ENCODE data around the gene SLC17A7.
A peak's percentile ranks its signal among the peaks of the same experiment; 100 is the strongest.

The SLC17A7 gene

GRCh38 chr19:49435670-49436069 is 5.7 kb downstream of the SLC17A7 start:
- Histone ChIP-seq H3K56ac (ENCODE audit: low read length) (no peak overlapping the region), H2BK15ac (replicated peaks; ENCODE audit: low read depth) (no peak overlapping the region), H4K5ac (ENCODE audit: low read length) (no peak overlapping the region), H2BK120ac (ENCODE audit: low read depth, low read length) (no peak overlapping the region), H2AK5ac (ENCODE audit: low read length) (no peak overlapping the region), H4K8ac (ENCODE audit: low read depth, low read length) (no peak overlapping the region), H3K4me1 (ENCODE audit: control insufficient read depth, low read depth, low read length) (no peaks in the 10 kb centered on the region), H3K27ac (ENCODE audit: low read depth, low read length) (no peak overlapping the region), H3K79me1 (ENCODE audit: low read length) (no peaks in the 10 kb centered on the region), H3K23ac (ENCODE audit: low read length) (no peak overlapping the region), H3K9ac (ENCODE audit: low read length) (no peak overlapping the region), H3K4me2 (ENCODE audit: low read length) (no peak overlapping the region), H3K27me3 (ENCODE audit: insufficient read depth, low read length, poor library complexity) (peaks cover 29% of the 10 kb centered on the region), H3K4me3 (ENCODE audit: low read length) (no peak overlapping the region), H3K18ac (ENCODE audit: low read length) (no peak overlapping the region), H3K36me3 (ENCODE audit: control insufficient read depth, insufficient read depth, low read length) (no peaks in the 10 kb centered on the region), H2BK5ac (ENCODE audit: low read length) (no peak overlapping the region), H3K79me2 (ENCODE audit: control insufficient read depth, insufficient read depth, low read length) (no peaks in the 10 kb centered on the region), H3K4ac (ENCODE audit: low read depth, low read length) (no peak overlapping the region)
- no CpG with 5 or more reads among the region's 10 CpGs for WGBS (ENCODE audit: extremely low coverage, insufficient coverage, low lambda C conversion rate)
- DNase-seq = no peak

GRCh38 chr19:49434907-49435583 is 6.3 kb downstream of the SLC17A7 start:
- Histone ChIP-seq H3K27me3 (ENCODE audit: insufficient read depth, low read length, poor library complexity) (peaks cover 23% of the 10 kb centered on the region), H3K27ac (ENCODE audit: low read depth, low read length) (no peak overlapping the region), H3K4me1 (ENCODE audit: control insufficient read depth, low read depth, low read length) (no peaks in the 10 kb centered on the region), H2BK15ac (replicated peaks; ENCODE audit: low read depth) (no peak overlapping the region), H3K4ac (ENCODE audit: low read depth, low read length) (no peak overlapping the region), H4K8ac (ENCODE audit: low read depth, low read length) (no peak overlapping the region), H3K79me1 (ENCODE audit: low read length) (no peaks in the 10 kb centered on the region), H4K5ac (ENCODE audit: low read length) (no peak overlapping the region), H2BK120ac (ENCODE audit: low read depth, low read length) (no peak overlapping the region), H3K36me3 (ENCODE audit: control insufficient read depth, insufficient read depth, low read length) (no peaks in the 10 kb centered on the region), H3K9ac (ENCODE audit: low read length) (no peak overlapping the region), H2BK5ac (ENCODE audit: low read length) (no peak overlapping the region), H2AK5ac (ENCODE audit: low read length) (no peak overlapping the region), H3K56ac (ENCODE audit: low read length) (no peak overlapping the region), H3K18ac (ENCODE audit: low read length) (no peak overlapping the region), H3K4me2 (ENCODE audit: low read length) (no peak overlapping the region), H3K79me2 (ENCODE audit: control insufficient read depth, insufficient read depth, low read length) (no peaks in the 10 kb centered on the region), H3K4me3 (ENCODE audit: low read length) (no peak overlapping the region), H3K23ac (ENCODE audit: low read length) (no peak overlapping the region)
- no CpG with 5 or more reads among the region's 18 CpGs for WGBS (ENCODE audit: extremely low coverage, insufficient coverage, low lambda C conversion rate)
- DNase-seq = no peak

GRCh38 chr19:49433240-49433901 is 8.0 kb downstream of the SLC17A7 start:
- WGBS (ENCODE audit: extremely low coverage, insufficient coverage, low lambda C conversion rate) = no CpG with 5 or more reads among the region's 31 CpGs
- H3K4me3 ChIP-seq (ENCODE audit: low read length) = no peak overlapping the region
- no peak overlapping the region for H3K4me2 ChIP-seq (ENCODE audit: low read length)
- no peak overlapping the region for H2BK5ac ChIP-seq (ENCODE audit: low read length)
- no peak overlapping the region for H2BK15ac ChIP-seq (replicated peaks; ENCODE audit: low read depth)
- no peak overlapping the region for H3K4ac ChIP-seq (ENCODE audit: low read depth, low read length)
- no peak overlapping the region for H3K27ac ChIP-seq (ENCODE audit: low read depth, low read length)
- H3K79me1 ChIP-seq (ENCODE audit: low read length) = no peaks in the 10 kb centered on the region
- H3K9ac ChIP-seq (ENCODE audit: low read length) = no peak overlapping the region
- H2AK5ac ChIP-seq (ENCODE audit: low read length) = no peak overlapping the region
- H3K27me3 ChIP-seq (ENCODE audit: insufficient read depth, low read length, poor library complexity) = peaks cover 12% of the 10 kb centered on the region
- no peaks in the 10 kb centered on the region for H3K36me3 ChIP-seq (ENCODE audit: control insufficient read depth, insufficient read depth, low read length)
- no peak overlapping the region for H3K18ac ChIP-seq (ENCODE audit: low read length)
- DNase-seq = no peak
- H4K8ac ChIP-seq (ENCODE audit: low read depth, low read length) = no peak overlapping the region
- no peaks in the 10 kb centered on the region for H3K79me2 ChIP-seq (ENCODE audit: control insufficient read depth, insufficient read depth, low read length)
- no peak overlapping the region for H4K5ac ChIP-seq (ENCODE audit: low read length)
- H3K56ac ChIP-seq (ENCODE audit: low read length) = no peak overlapping the region
- no peak overlapping the region for H3K23ac ChIP-seq (ENCODE audit: low read length)
- no peaks in the 10 kb centered on the region for H3K4me1 ChIP-seq (ENCODE audit: control insufficient read depth, low read depth, low read length)
- no peak overlapping the region for H2BK120ac ChIP-seq (ENCODE audit: low read depth, low read length)

GRCh38 chr19:49432141-49433073 is 8.9 kb downstream of the SLC17A7 start:
- DNase-seq = peak; percentile 66
- WGBS (ENCODE audit: extremely low coverage, insufficient coverage, low lambda C conversion rate) = no CpG with 5 or more reads among the region's 63 CpGs
- H3K27me3 ChIP-seq (ENCODE audit: insufficient read depth, low read length, poor library complexity) = peaks cover 7% of the 10 kb centered on the region

GRCh38 chr19:49431330-49431749 is 10.0 kb downstream of the SLC17A7 start:
- H3K79me2 ChIP-seq (ENCODE audit: control insufficient read depth, insufficient read depth, low read length) = no peaks in the 10 kb centered on the region
- no peaks in the 10 kb centered on the region for H3K36me3 ChIP-seq (ENCODE audit: control insufficient read depth, insufficient read depth, low read length)
- H2BK120ac ChIP-seq (ENCODE audit: low read depth, low read length) = no peak overlapping the region
- no peak overlapping the region for H3K4me3 ChIP-seq (ENCODE audit: low read length)
- no CpG with 5 or more reads among the region's 29 CpGs for WGBS (ENCODE audit: extremely low coverage, insufficient coverage, low lambda C conversion rate)
- no peak overlapping the region for H2BK5ac ChIP-seq (ENCODE audit: low read length)
- no peaks in the 10 kb centered on the region for H3K4me1 ChIP-seq (ENCODE audit: control insufficient read depth, low read depth, low read length)
- no peak overlapping the region for H3K4ac ChIP-seq (ENCODE audit: low read depth, low read length)
- no peak overlapping the region for H4K5ac ChIP-seq (ENCODE audit: low read length)
- no peak overlapping the region for H3K56ac ChIP-seq (ENCODE audit: low read length)
- no peaks in the 10 kb centered on the region for H3K79me1 ChIP-seq (ENCODE audit: low read length)
- H3K27ac ChIP-seq (ENCODE audit: low read depth, low read length) = no peak overlapping the region
- H3K9ac ChIP-seq (ENCODE audit: low read length) = no peak overlapping the region
- H2BK15ac ChIP-seq (replicated peaks; ENCODE audit: low read depth) = no peak overlapping the region
- no peak overlapping the region for H3K23ac ChIP-seq (ENCODE audit: low read length)
- H4K8ac ChIP-seq (ENCODE audit: low read depth, low read length) = no peak overlapping the region
- no peak overlapping the region for H3K4me2 ChIP-seq (ENCODE audit: low read length)
- no peak for DNase-seq
- no peak overlapping the region for H3K18ac ChIP-seq (ENCODE audit: low read length)
- H3K27me3 ChIP-seq (ENCODE audit: insufficient read depth, low read length, poor library complexity) = peaks cover 10% of the 10 kb centered on the region
- H2AK5ac ChIP-seq (ENCODE audit: low read length) = no peak overlapping the region

More at GRCh38 chr19:49432141-49433073, 8.9 kb downstream of the SLC17A7 start:
- Histone ChIP-seq H3K79me2 (ENCODE audit: control insufficient read depth, insufficient read depth, low read length) (no peaks in the 10 kb centered on the region), H4K8ac (ENCODE audit: low read depth, low read length) (no peak overlapping the region), H3K23ac (ENCODE audit: low read length) (no peak overlapping the region), H3K9ac (ENCODE audit: low read length) (no peak overlapping the region), H4K5ac (ENCODE audit: low read length) (no peak overlapping the region), H3K18ac (ENCODE audit: low read length) (no peak overlapping the region), H3K79me1 (ENCODE audit: low read length) (no peaks in the 10 kb centered on the region), H2BK15ac (replicated peaks; ENCODE audit: low read depth) (no peak overlapping the region), H3K4ac (ENCODE audit: low read depth, low read length) (no peak overlapping the region), H3K4me1 (ENCODE audit: control insufficient read depth, low read depth, low read length) (no peaks in the 10 kb centered on the region), H2AK5ac (ENCODE audit: low read length) (no peak overlapping the region), H3K4me2 (ENCODE audit: low read length) (no peak overlapping the region), H3K36me3 (ENCODE audit: control insufficient read depth, insufficient read depth, low read length) (no peaks in the 10 kb centered on the region), H2BK120ac (ENCODE audit: low read depth, low read length) (no peak overlapping the region), H2BK5ac (ENCODE audit: low read length) (no peak overlapping the region), H3K4me3 (ENCODE audit: low read length) (no peak overlapping the region), H3K56ac (ENCODE audit: low read length) (peak overlapping the region; percentile 17), H3K27ac (ENCODE audit: low read depth, low read length) (no peak overlapping the region)
